Measurements from ENCODE around the gene OR2T34.
A peak's percentile ranks its signal among the peaks of the same experiment; 100 is the strongest.
"Not testable (repeated sequence)": the region's sequence is repeated elsewhere in the genome, so short reads cannot be mapped to it uniquely, and the experiment has no call there.

The OR2T34 gene, protein sequence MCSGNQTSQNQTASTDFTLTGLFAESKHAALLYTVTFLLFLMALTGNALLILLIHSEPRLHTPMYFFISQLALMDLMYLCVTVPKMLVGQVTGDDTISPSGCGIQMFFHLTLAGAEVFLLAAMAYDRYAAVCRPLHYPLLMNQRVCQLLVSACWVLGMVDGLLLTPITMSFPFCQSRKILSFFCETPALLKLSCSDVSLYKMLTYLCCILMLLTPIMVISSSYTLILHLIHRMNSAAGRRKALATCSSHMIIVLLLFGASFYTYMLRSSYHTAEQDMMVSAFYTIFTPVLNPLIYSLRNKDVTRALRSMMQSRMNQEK

DNA sequence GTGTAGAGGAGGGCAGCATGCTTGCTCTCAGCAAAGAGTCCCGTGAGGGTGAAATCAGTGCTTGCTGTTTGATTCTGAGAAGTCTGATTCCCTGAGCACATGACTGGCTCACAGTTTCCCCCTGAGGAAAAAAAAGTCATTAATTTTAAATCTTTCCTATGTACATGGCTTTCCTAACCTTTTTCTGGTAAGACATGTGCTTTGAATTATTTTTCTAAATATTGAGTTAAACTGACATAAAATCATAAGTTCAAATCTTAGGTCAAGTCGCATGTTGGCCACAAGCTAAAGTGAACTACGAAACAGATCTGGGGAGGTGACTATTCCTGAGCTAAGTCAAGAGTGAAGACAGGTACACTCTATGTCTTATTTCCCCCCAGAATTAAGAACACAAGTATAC is at the start of gene OR2T34:
Gene OR2T34 (minus strand): TSS at position 101 of the 400 bp plus-strand sequence. CDS start 0 bp downstream, at position 101.
- DNase-seq: not testable (repeated sequence)

DNA sequence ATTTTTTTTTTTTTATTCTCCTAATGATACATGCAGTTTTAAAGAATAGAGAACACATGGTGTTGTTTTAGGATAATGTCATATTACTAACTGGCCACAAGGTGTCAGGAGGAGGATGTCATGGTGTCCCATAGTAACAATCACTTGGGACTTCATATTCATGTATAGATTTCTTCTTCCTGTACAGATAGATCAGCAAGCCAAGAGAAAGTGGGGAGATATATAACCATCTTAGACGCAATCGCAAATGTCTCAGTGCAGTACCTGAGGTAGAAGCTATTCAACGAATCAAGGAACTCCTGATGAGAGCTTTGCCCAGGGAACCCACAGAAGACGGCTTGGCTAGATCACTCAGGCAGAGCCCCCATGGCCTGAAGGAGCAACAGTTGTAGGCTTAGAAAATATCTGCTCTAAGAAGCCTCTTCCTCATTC is 48.0 kb upstream of the OR2T34 start:
- no peak for DNase-seq

DNA sequence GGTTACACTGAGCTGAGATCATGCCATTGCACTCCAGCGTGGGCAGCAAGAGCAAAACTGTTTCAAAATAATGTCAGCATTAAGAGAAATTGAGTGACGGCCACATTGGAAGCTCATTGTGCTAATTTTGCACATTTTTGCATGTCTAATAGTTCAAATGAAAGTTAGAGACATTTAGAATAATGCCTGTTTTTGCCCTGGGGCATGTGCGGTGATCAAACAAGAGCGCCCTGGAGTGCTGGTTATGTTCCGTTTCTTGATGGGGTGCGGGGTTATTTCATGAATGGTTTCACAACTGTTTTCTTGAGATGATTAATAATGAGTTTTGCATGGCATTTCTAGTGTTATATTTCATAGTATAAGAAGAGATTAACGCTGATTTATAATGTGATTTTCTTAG is 47.2 kb upstream of the OR2T34 start:
- no peak for DNase-seq

DNA sequence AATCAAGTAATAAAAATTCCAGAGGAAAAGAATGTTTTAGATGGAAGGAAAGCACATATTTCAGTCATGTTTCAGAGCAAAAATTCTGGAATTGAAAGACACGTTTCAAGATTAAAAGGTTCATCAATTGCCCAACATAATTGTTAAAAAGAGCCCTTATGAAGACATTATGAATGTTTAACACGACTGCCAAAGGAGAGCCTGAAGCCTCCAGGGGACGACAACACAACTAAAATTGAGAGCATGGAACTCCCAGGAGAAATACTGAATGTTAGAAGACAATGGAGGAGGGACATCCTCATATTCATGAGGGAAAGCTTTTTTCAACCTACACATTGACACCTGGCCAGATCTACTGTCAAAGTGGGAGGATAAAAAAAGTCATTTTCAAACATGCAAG is 44.3 kb upstream of the OR2T34 start:
- peak; percentile 46 for DNase-seq

DNA sequence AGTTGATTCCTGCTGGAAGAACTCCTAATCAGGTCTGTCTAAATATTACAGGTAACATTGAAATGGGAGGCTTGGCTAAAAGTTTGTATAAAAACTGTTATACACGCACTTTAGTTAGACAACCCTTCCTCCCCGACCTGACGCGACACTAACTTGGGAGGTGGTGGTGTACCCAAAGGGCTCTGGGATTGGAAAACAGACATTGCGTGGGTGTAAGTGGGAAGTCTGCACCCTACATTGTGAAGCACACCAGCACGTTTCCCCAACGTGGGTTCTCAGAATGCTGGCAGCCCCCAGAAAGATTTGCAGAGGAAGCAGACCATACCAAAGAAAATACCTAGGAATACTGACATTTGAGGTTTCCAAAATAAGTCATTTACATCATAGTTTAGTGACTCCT is 43.6 kb upstream of the OR2T34 start:
- no peak for DNase-seq

DNA sequence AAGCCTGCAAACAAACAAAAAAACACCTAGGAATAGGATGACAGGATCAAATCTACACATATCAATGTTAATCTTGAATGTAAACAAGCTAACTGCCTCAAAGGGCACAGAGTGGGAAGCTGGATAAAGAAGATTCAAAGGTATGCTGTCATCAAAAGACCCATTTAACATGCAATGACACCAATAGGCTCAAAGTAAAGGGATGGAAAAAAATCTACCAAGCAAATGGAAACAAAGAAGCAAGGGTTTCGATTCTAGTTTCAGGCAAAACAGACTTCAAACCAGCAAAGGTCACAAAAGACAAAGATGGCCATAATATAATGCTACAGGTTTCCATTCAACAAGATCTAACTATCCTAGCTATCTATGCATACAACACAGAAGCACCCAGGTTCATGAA is 39.2 kb upstream of the OR2T34 start:
- no peak for DNase-seq

DNA sequence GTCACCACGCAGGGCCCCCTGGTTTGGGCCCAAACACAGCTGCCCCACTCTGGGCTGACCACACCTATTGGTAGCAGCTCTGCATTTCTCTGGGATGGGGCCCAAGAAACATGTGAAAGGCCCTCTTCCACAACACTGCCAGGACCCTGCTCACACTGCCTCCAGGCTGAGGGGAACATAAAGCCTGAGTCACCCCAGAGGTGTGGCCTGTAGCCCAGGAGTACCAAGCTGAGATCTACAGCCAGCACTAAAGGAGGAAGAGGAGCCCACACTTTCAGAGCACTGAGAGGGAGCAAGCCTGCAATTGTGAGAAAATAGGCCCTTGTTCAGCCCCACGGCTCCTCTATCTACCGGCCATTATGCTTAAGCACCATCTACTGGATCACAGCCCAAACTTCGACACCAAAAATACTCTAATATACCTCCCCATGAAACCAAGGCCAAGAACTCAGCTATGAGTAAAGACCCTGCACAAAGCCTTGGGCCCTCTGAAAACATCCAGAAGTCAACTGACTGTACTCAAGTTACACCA is 37.4 kb upstream of the OR2T34 start:
- DNase-seq: no peak

DNA sequence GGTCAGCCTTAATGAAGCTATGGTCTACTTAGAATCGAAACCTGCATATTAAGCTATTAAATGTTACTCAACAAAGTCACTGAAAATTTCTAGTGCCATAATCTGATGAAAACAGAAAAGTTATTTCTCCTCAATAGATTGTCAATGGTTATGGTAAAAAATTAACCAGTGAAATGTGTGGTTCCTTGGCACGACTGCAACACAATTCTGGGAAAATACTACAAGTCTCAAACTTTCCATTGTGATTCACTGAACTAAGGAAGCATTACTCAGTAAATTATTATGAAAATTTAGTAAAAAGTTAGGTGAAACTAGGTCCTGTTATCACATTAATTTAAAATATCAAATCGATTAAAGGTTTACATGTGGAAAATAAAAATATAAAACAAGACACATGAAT is 35.7 kb upstream of the OR2T34 start:
- no peak for DNase-seq

DNA sequence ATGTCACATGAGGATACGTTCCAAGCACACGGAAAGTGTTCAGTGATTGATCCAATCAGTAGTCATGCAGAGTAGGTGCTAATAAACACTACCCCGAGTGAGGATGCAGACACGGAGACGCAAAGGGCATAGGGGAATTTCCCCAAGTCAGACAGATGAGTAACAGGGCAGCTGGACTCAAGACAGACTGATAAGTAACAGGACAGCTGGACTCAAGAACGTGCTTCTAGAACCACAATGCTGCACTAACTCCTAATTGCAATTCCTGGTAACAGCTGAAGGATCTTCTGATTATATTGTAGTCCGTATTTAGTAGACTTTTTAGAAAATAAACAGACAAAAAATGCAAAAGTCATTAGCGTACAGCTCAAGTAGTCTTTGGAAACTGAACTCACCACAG is 24.8 kb upstream of the OR2T34 start:
- no peak for DNase-seq

DNA sequence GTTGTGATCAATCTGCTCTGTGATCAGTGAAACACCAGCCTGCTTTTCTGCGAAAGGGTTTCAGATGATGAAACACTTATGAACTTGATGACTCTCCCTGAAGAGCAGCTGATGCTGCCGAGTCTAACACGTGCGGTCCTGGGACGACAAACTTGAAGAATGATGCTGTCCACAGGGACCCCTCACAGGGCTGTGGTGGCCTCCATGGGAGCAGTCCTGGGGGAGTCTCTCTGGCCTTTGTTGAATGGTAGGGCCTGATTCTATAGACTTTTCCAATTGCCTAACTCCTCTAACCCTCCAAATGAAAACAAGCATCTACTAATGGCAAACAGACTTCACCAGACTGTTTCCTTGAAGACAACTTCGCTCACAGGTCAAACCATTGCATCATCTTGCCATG is 23.0 kb upstream of the OR2T34 start, which contains the start of gene OR2T10:
Gene OR2T10 (minus strand): TSS at position 112 of the 400 bp plus-strand sequence. CDS start 3,932 bp downstream, outside the sequence.
- DNase-seq: no peak

DNA sequence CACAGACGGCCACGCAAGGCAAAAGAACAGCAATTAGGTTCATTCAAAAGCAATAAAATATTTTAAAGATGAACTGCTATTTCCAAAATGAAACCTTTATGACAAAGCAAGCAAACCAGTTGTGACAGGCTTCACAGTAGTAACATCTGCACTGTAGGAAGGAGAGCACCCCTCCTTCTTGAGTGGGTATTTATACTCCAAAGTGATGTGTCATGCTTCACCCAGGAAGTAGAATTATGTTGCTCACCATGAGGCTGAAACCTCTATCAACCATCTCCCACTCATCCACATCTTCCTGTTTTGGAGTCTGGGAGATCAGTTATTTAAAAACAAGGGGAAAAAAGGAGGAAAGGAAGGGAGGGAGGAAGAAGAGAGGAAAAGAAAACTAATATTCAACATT is 22.1 kb upstream of the OR2T34 start:
- DNase-seq: no peak

DNA sequence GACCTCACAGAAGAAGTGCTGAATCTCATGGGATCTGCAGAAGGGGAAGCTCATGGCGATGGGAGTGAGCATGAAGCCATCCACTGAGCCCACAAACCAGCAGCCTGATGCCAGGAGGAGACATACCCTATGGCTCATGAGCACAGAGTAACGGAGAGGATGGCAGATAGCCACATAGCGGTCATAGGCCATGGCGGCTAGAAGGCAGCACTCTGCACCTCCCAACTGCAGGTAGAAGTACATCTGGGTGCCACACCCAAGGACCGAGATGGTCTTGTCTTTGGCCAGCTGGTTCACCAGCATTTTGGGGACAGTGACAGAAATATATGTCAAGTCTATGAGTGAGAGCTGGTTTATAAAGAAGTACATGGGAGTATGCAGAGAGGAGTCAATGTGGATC is 18.7 kb upstream of the OR2T34 start:
- DNase-seq: no peak

DNA sequence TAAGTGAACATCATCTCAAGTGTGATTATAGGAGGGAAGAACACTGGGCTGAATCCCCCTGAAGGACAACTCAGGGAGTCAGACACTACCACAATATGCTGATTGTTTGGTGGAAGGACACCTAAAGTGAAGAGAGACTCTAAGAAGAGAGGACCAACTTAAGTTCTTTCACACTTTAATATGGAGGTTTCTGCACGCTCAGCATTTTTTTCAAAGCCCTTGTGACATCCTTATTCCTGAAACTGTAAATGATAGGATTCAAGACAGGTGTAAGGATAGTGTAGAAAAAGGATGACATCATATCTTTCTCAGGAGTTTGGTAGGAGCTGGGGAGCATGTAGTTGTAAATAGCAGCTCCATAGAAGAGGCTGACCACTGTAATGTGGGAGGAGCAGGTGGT is 18.1 kb upstream of the OR2T34 start:
- no peak for DNase-seq

DNA sequence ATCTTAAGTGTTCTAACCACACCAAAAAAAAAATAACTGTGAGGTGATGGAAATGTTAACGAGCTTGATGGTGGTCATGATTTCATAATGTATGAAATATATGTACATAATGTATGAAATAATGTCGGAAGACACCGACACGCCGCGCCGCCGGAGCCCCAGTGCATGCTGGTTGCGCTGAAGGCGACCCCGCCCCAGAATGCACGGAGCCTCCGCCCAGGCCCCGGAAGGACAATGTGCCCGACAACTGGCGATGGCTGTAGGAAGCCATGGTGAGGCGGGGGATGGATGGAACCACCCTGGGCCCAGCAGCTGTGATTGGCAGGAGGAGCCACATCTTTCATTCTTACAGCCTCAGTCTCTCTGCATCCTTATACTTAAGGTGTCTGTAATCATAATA is 15.5 kb upstream of the OR2T34 start:
- DNase-seq: no peak

DNA sequence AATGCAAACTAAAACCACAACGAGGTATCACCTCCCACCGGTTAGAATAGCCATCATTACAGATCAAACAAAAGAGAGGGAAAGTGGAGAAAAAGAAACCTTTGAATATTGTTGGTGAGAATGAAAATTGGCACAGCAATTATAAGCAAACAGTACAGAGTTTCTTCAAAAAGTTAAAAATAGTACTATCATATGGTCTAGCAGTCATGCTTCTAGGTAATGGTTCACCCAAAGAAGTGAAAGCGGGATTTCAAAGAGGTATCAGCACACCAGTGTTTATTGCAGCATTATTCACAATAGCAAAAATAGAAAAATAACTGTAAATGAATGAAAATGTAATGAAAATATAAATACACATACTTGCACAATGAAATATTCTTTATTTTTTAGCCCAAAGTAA is 14.8 kb upstream of the OR2T34 start:
- no peak for DNase-seq

DNA sequence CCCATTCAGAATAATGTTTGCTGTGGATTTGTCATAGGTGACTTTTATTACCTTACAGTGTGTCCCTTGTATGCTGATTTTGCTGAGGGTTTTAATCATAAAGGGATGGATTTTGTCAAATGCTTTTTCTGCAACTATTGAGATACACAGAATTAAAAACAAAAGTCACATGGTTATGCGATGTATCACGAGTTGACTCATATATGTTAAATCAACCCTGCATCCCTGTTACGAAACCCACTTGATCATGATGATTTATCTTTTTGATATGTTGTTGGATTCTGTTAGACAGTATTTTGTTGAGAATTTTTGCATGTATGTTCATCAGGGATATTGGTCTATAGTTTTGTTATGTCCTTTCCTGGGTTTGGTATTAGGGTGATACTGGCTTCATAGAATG is 10.7 kb upstream of the OR2T34 start:
- DNase-seq: no peak

DNA sequence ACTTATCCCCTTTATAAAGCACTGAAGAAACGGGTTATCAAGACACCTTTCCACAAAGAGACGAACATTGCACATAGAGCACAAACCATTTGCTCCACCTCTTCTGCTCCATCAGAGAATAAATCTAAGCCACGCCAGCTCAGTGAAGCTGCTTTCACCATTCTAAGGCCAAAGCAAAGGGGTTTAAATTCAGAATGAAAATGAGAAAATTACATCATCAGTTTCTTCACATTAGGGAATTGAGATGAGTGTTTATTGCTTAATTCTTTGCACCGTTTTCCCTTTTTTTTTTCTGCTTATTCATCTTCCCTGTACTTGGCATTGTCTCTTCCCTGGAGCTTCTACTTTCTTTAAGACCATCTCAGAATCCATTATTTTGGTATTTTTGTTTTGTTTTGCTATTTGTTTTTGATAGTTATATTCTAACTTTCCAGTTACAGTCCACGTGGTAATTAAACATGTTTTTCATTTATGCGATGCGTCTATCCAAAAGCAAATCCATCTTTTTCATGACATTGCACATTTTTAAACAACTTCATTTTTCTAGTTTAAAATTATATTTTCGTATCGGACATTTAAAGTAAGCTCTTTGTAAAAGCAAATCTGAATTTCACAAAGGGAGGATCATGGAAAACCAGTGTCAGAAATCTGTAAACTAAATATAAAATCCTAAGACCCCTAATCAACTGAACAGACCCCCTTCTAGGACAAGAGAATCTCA is 1.9 kb upstream of the OR2T34 start:
- DNase-seq: no peak

DNA sequence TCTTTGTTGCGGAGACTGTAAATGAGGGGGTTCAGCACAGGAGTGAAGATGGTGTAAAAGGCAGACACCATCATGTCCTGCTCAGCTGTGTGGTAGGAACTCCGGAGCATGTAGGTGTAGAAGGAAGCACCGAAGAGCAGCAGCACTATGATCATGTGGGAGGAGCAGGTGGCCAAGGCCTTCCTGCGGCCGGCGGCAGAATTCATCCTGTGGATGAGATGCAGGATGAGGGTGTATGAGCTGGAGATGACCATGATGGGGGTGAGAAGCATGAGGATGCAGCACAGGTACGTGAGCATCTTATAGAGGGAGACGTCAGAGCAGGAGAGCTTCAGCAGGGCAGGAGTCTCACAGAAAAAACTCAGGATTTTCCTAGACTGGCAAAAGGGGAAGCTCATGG is 701 bp downstream of the OR2T34 start:
- not testable (repeated sequence) for DNase-seq

DNA sequence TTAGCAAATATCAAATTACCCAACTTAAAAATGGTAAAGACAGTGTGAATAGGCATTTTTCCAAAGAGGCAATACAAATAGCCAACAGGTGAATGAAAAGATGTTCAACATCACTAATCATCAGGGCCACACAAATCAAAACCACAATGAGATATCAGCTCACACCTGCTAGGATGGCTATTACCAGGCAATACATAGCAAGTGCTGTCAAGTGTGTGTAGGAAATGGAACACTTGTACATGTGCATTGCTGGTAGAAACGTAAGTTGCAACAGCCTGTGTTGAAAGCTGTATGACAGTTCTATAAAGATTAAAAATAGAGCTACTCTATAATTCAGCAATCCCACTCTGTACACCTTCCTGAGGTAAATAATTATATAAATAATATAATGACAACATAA is 2.5 kb downstream of the OR2T34 start:
- DNase-seq: not testable (repeated sequence)

DNA sequence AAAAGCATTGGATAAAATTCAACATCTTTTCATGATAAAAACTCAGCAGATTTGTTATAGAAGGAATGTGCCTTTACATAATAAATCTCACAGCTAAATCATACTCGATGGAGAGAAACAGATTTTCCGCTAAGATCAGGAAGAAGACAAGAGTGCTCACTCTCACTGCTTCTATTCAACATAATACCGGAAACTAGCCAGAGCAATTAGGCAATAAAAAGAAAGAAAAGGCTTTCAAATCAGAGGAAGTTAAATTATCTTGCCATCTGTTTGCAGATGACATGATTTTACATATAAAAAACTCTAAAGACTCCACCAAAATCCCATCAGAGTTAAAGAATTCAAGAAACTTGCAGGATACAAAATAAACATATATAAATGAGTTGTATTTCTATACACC is 3.7 kb downstream of the OR2T34 start:
- DNase-seq: not testable (repeated sequence)

DNA sequence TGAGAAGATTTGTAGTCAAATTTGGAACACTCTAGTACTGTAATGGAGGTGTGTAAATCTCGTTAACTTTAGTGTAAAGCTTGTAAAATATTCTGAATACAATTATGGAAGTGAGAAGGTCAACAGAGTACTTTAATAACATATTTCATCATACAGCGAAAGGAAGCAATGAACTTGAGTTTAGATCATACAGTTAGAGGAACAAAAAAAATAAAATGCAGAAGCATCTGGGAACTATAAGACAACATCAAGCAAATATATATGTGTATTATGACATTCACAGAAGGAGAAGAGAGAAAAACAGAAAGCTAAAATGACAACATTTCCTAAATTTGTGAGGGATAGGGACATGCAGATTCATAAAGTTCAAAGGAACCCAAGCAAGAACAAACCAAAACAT is 5.5 kb downstream of the OR2T34 start:
- DNase-seq: not testable (repeated sequence)

DNA sequence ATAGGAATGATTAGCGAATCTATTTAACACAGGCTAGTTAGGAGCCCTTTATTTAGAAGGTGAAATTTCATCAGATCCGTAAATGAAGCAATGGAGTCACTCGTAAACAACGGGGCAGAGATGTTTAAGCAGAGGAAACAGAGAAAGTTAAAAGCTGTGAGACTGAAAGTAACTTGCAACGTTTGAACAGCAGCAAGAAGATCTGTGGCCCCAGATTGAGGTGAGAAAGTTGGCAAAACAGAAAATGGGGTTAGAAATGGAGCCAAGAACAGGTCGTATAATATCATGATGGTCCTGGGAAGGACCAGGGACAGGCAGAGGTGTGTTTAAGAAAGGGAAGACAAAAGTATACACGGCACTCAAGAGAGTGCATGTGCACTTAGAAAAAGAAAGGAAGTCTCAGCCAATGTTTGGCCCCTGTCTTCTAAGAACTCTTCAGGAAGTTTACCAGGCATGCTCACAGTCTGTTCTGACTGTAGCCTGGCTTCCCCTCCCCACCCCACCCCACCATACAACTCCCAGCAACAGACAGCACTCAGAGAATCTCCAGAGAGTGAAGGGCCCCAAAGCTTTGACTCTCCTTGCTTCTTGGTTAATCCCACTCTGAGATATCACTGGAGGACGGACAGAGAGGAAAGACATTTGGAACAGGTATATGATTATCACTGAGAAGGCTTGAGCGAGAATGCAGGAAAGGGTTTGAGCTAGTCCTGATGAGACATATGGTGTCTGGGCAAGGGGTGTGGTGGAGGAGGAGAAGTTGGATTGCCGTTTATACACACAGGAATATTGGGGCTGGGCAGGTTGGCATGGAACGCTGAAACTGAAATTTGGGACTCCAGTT is 8.8 kb downstream of the OR2T34 start:
- not testable (repeated sequence) for DNase-seq

DNA sequence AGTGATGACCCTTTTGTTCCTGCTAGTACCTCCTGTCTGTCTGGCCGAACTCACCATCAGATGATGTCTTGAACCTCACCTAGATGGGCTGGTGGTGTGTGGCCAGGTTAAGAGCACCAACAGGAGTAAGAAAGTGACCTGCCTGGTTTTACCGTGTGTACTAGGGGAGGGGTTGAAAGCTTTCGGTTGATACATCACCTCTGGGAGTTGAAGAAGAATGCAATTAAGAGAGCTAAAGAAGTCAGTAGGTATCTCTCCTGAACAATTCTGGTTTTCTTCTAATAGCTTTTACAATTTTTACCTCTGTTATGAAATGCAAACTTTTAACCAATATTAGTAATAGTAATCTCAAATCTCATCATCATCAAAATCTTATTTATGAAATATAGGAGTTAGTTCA is 11.9 kb downstream of the OR2T34 start, which contains the start of gene OR2T29:
Gene OR2T29 (minus strand): TSS at position 101 of the 400 bp plus-strand sequence. CDS start 3,281 bp downstream, outside the sequence.
- not testable (repeated sequence) for DNase-seq

All from stimulated activated CD4-positive, alpha-beta T cell treated with anti-CD3 and anti-CD28 coated beads, Interleukin-12 subunit alpha, Interleukin-12 subunit beta, amount 100 ng/mL, for 4 hours (primary cell).